ENCODE results near the gene DDX25.

The DDX25 gene

GRCh38 chr11:125952973-125953372, 48.7 kb downstream of the DDX25 start:
- DNase-seq, result no peak

DNA sequence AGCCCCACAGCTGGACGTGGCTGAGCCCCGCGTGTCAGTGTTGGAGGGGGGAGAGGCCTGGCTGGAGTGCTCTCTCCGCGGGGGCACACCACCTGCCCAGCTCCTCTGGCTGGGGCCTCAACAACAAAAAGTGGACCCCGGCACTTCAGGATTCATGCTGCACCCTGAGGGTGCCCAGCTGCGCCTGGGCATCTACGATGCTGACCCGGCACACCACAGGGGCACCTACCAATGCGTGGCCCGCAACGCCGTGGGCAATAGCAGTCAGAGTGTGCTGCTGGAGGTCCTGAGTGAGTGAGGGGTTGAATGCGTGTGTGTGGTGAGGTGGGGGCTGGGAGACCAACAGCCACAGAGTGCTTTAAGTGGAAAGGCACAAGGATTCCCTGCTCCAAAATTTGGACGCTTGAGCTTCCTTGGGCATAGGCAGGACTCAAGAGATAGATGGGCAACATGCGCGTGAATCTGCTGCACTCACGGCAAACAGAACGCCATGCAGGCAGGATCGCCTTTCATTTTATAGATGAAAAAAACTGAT, 49.2 kb downstream of the DDX25 start:
- DNase-seq, result no peak

DNA sequence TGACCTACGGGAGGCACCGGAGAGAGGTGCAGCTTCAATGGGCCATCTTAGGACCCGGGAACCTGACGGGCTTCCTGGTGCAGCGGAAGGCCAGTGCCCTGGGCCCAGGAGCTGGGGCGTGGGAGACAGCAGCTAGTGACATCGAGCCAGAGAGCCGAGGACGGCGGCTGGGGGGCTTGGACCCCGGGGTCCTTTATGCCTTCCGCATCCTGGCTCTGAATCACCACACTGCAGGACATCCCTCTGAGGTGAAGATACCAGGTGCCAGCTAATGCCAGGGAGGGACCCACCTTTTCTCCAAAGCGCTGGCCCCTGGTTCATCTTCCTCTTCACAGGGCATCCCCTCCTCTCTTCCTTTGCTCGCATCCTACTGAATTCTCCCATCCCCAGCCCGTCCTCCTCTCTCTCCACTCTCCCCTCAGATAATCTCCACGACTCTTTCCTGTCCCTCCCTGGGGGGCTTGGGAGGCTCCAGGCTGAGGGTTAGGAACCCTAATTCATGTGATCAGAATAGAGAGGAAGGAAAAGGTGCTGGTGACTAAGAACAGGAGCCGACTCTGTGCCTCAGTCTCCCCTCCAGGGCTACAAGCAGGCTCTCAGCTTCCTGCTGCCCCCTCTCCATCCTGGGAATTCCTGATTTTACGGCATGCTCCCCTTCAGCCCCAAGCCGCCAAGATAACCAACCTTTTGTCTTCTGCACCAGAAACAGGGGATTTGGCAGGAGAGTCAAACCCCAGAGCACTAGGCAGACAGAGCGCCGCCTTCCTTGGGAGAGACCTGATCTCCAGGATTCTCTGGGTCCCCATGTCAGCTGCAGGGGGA, 50.0 kb downstream of the DDX25 start:
- no peak for DNase-seq

DNA sequence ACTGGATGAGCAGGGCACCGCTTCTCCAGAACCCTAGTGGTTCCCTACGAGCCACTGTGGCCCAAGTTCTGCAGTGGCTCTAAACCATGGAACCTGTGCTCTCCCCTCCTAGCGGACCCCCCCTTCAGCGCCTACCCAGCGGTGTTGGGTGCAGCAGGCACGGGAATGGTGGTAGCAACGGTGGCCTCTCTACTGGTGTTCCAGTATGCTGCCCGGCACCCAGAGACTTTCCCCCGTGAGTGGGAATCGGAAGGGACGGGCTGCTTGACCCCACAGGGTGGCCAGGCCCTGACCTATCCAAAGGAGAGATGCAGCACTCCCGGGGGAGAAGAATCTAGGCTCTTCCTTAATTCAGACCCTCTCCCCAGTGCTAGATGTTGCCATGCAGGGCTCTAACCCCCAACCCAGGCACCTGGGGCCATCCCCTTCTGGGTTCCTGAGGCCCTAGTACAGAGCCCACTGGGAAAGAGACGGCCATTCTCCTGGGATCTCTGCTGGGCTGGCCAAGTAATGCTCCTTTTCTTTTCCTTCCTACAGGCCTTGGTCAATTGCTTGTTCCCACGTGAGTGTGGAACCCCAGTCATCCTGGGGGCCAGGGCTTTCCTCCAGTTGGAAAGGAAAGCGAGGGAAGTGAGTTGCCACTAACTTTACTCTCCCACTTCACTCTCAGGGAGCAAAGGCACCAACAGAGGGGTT, 50.8 kb downstream of the DDX25 start:
- no peak for DNase-seq

GRCh38 chr11:125955856-125956255, 51.5 kb downstream of the DDX25 start:
- no peak for DNase-seq

GRCh38 chr11:125956391-125957134, 52.3 kb downstream of the DDX25 start:
- no peak for DNase-seq

DNA sequence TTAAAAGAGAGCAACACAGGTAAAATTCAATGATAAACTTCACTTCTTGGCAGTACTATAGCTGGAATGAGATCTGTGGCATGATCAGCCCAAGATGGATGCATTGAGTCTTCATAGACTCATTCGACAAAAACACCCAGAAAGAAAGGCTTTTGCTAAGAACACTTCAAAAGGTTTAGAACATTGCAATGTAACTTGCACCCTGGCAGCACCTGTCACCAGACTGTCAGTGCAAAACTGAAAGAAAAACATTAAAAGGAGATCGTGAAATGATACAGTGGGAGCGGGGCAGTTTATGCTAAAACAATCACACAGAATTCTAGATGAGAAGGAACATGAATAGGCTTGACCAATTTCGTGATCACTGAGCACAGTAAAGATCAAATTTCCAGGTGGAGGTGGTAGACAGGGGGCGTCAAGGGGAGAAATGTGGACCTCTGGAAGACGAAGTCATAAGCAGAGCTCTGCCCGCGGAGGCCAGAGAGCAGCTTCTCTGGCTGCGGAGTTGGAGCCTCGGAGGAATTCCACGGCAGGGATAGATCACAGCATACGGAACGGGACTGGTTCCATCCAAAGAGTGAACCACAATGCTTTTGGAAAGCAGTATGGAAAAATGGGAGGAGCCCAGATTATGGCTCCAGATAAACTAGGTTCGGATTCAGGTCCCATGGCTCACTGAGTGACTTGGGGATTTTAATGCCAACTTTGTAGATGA, 53.5 kb downstream of the DDX25 start:
- no peak for DNase-seq

- no peak for DNase-seq
Measured at GRCh38 chr11:125958872-125959400, 54.6 kb downstream of the DDX25 start.

DNA sequence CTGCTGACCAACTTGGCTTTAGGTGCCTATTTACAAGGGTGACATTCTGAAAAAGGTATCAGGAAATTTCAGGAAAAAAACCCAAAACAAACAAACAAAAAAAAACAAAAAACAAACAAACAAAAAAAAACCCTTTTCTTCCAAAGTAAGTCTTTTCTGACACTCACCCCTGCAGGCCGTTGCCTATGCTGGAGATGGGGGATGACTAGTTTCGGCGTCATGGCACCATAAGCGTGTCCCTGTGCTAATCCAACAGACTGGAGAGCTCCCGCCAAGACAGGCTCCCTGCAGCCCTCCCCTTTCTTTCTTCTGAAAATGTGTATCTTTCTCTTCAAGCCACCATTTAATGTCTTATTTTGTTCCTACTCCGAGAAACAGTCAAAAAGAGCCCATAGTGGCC, 55.2 kb downstream of the DDX25 start:
- no peak for DNase-seq

DNA sequence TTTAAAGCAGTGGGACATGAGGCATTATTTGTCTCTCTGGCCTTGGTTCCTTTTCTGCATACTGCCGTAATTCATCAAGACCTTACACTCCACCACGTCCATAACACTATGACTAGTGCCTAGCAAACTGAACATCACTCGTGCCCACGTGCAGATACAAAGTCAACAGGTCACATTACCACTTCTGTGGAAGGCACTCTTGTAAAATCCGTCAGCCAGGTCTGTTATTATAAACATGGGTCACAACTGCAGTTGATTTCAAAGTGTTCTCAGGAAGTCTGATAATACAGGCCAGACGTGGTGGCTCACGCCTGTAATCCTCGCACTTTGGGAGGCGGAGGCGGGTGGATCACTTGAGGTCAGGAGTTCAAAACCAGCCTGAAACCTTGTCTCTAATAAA, 55.6 kb downstream of the DDX25 start:
- DNase-seq, result no peak

GRCh38 chr11:125960771-125961170, 56.5 kb downstream of the DDX25 start:
- DNase-seq, result no peak

GRCh38 chr11:125967515-125967914, 63.2 kb downstream of the DDX25 start:
- DNase-seq, result no peak

DNA sequence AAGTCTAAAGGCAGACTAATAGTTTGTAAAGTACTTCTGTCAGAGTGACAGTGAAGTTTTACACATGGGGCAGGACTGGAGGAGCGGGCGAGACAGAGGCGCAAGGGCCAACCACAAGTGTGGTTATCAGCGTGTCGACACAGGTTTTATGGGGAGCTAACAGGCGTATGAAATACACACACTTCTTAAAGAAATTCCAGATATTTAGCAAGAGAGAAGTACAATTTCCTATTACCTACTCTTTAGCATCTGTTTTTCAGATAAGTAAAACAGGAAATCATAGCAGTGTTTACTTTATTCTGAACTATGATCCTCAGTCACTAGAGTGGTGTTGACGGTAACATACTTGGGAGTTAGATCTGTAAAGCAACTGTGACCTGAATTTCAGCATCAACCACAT, 64.0 kb downstream of the DDX25 start:
- DNase-seq, result no peak

- DNase-seq, result no peak
Measured at GRCh38 chr11:125971618-125972017, 67.3 kb downstream of the DDX25 start.

- DNase-seq, result no peak
Measured at GRCh38 chr11:125974284-125974683, 70.0 kb downstream of the DDX25 start.

GRCh38 chr11:125975634-125976033, 71.3 kb downstream of the DDX25 start:
- DNase-seq, result no peak

DNA sequence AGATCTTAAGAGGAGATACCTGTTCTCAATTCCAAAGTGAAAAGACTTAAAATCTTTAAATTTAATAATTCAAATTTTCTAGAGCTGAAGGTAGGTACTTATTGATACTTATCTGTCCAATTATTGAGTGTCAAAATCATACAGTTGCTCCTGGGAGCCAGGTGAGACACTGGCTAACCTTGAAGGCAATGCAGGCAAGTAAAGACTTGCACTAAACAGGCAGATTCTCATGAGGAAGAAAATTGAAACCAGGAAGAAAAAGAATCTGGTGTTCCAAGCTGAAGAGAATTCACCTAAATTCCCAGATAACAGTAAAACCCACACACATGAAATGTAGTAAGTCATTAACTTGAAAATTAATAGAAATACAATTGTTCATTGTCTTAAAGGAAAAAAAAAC, 71.8 kb downstream of the DDX25 start:
- DNase-seq, result no peak

DNA sequence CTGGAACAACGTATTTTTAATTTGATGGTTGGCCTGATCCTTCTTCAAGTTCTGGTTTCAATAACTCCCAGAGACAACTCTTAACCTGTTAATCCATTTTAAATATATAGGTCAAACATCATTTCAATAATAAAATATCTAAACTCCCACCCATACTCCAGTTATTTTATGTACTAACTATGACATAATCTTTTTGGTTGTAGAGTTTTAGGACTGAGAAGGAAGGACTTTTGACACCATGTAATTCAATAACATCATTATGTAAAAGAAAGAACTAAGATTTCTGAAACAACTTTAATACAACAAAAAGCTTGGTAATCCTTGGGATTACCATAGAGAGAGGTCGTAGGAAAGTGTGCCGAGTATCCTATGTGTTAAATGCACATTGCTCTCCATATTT, 73.0 kb downstream of the DDX25 start:
- DNase-seq, result no peak

DNA sequence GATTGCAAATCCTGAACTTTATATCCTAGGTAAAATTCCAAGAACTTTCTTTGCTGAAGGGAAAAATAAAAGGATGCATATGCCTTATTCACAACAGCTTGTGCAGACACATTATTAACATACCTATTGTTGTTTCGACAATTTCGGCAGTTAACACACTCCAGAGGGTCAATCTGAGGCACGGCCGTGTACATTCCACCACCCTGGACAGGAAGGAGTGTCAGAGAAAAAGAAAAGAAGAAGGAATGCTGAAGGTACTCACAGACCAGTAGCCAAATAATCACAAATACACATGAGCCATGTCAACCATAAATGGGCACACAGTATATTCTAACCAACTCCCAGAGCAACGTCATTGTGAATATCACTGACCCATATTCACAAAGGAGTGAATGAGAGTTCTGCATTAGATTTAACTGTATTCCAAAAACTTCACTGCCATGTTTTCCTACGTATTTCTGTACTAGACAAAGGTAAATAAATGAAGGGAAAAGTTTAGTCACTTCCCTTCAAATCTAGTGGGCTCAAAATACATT, 73.9 kb downstream of the DDX25 start:
- DNase-seq, result no peak
